ENCODE measurements around the gene SND1.

SND1 gene

GRCh38 chr7:128006550-128007302 lies 354.7 kb downstream of the SND1 start:
- DNase-seq = peak in 1 of 2 experiments; percentile 36

- DNase-seq = peak in 1 of 2 experiments; percentile 60
Observed at GRCh38 chr7:128007303-128007680, 355.3 kb downstream of the SND1 start.

GRCh38 chr7:128008141-128008540 lies 356.1 kb downstream of the SND1 start:
- no peak for DNase-seq

GRCh38 chr7:128008744-128009143 lies 356.8 kb downstream of the SND1 start:
- no peak for DNase-seq

GRCh38 chr7:128010391-128011127 lies 358.6 kb downstream of the SND1 start:
- no peak for DNase-seq

- DNase-seq = no peak
Observed at GRCh38 chr7:128011131-128011661, 359.2 kb downstream of the SND1 start.

- DNase-seq = peak in 1 of 2 experiments; percentile 79
Observed at GRCh38 chr7:128014811-128015210, 362.8 kb downstream of the SND1 start.

- DNase-seq = no peak
Observed at GRCh38 chr7:128017460-128017859, 365.5 kb downstream of the SND1 start.

- peak; percentile 5 to 70 for DNase-seq
Observed at GRCh38 chr7:128017862-128018845, 366.2 kb downstream of the SND1 start.

- DNase-seq = no peak
Observed at GRCh38 chr7:128019288-128019687, 367.3 kb downstream of the SND1 start.

- DNase-seq = no peak
Observed at GRCh38 chr7:128020159-128020558, 368.2 kb downstream of the SND1 start.

GRCh38 chr7:128021366-128021765 lies 369.4 kb downstream of the SND1 start:
- DNase-seq = no peak

- DNase-seq = no peak
Observed at GRCh38 chr7:128022631-128023532, 370.9 kb downstream of the SND1 start.

GRCh38 chr7:128024151-128024550 lies 372.2 kb downstream of the SND1 start:
- DNase-seq = no peak

- DNase-seq = no peak
Observed at GRCh38 chr7:128025380-128025779, 373.4 kb downstream of the SND1 start.

- DNase-seq = no peak
Observed at GRCh38 chr7:128025819-128026218, 373.8 kb downstream of the SND1 start.

GRCh38 chr7:128026551-128026950 lies 374.6 kb downstream of the SND1 start:
- no peak for DNase-seq

- DNase-seq = no peak
Observed at GRCh38 chr7:128027485-128027980, 375.5 kb downstream of the SND1 start.

- no peak for DNase-seq
Observed at GRCh38 chr7:128029405-128029995, 377.5 kb downstream of the SND1 start.

GRCh38 chr7:128030263-128030653 lies 378.3 kb downstream of the SND1 start:
- DNase-seq = no peak

Measured in NCI-H446 (cell line).